ENCODE measurements around the gene SLC26A6. TPM values are rescaled to one million over a fixed set of nuclear protein-coding genes. Genes with fewer than 3 reads are reported as not detected.

The SLC26A6 gene
- total and polyA plus RNA-seq, 10 of the 15 experiments (the other 5 are each of a cell fraction or from before 2014, with no cell fraction given): 2.1 to 24.9 (median 13.3) TPM

DNA sequence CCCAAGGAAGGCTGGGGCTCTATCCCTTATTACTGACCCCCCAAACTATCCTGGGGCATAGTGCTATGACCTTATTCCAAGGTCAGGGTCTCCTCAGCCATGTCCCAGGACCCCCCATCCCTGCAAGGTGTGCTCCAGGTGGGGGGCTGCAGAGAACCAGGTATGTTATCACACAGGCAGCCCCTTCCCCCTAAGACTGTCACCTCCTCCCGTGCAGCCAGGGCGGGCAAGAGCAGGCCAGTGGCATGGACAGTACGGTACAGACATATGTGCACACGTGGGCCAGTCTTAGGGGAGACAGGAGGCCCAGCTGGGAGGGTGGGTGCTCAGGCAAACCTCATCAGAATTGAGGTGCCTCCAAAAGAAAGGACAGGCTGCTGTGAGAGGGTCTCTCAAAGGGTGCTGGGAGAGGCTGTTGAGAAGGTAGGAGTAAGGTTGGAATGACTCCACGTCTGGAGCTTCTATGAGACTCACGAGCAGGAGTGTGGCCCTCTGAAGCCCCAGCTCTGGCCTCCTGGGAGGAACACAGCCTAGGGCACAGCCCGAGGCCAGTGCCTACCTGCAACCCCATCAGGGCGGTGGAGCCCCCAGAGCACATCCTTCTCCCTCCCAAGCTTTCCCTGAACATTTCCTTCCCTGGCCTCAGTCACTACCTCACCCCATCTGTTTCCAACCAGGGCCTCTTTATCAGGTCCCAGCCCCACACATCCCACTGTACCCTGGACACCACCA lies 38.4 kb downstream of the SLC26A6 start (continued):
- TF ChIP-seq, protein P1, sequence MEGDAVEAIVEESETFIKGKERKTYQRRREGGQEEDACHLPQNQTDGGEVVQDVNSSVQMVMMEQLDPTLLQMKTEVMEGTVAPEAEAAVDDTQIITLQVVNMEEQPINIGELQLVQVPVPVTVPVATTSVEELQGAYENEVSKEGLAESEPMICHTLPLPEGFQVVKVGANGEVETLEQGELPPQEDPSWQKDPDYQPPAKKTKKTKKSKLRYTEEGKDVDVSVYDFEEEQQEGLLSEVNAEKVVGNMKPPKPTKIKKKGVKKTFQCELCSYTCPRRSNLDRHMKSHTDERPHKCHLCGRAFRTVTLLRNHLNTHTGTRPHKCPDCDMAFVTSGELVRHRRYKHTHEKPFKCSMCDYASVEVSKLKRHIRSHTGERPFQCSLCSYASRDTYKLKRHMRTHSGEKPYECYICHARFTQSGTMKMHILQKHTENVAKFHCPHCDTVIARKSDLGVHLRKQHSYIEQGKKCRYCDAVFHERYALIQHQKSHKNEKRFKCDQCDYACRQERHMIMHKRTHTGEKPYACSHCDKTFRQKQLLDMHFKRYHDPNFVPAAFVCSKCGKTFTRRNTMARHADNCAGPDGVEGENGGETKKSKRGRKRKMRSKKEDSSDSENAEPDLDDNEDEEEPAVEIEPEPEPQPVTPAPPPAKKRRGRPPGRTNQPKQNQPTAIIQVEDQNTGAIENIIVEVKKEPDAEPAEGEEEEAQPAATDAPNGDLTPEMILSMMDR (IDR thresholded peaks at IDR 0.05 in 2 of 3, conservative IDR thresholded peaks at IDR 0.05 in 1 of 3; ENCODE audit: control insufficient read depth in 2 of 3, extremely low read depth in 1 of 3, insufficient read depth in 1 of 3, low read depth in 3 of 3, low read length in 3 of 3): no peak
- TF ChIP-seq BACH1 (IDR thresholded peaks at IDR 0.05; ENCODE audit: borderline replicate concordance): no peak
- TF ChIP-seq, protein P2, sequence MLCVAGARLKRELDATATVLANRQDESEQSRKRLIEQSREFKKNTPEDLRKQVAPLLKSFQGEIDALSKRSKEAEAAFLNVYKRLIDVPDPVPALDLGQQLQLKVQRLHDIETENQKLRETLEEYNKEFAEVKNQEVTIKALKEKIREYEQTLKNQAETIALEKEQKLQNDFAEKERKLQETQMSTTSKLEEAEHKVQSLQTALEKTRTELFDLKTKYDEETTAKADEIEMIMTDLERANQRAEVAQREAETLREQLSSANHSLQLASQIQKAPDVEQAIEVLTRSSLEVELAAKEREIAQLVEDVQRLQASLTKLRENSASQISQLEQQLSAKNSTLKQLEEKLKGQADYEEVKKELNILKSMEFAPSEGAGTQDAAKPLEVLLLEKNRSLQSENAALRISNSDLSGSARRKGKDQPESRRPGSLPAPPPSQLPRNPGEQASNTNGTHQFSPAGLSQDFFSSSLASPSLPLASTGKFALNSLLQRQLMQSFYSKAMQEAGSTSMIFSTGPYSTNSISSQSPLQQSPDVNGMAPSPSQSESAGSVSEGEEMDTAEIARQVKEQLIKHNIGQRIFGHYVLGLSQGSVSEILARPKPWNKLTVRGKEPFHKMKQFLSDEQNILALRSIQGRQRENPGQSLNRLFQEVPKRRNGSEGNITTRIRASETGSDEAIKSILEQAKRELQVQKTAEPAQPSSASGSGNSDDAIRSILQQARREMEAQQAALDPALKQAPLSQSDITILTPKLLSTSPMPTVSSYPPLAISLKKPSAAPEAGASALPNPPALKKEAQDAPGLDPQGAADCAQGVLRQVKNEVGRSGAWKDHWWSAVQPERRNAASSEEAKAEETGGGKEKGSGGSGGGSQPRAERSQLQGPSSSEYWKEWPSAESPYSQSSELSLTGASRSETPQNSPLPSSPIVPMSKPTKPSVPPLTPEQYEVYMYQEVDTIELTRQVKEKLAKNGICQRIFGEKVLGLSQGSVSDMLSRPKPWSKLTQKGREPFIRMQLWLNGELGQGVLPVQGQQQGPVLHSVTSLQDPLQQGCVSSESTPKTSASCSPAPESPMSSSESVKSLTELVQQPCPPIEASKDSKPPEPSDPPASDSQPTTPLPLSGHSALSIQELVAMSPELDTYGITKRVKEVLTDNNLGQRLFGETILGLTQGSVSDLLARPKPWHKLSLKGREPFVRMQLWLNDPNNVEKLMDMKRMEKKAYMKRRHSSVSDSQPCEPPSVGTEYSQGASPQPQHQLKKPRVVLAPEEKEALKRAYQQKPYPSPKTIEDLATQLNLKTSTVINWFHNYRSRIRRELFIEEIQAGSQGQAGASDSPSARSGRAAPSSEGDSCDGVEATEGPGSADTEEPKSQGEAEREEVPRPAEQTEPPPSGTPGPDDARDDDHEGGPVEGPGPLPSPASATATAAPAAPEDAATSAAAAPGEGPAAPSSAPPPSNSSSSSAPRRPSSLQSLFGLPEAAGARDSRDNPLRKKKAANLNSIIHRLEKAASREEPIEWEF (IDR thresholded peaks at IDR 0.05; ENCODE audit: insufficient replicate concordance, low read depth, low read length): no peak
